HG02571 (cell line): ENCODE results near the gene CATSPERZ.

Source experiments
- ATAC-seq: cut with Tn5 transposase; IDR thresholded peaks from one replicate; pipeline ENCODE4 v1.9.1; 2021; ENCODE audit warnings: mild to moderate bottlenecking, moderate library complexity; ENCODE audit not compliant: unreplicated experiment

CATSPERZ gene

DNA sequence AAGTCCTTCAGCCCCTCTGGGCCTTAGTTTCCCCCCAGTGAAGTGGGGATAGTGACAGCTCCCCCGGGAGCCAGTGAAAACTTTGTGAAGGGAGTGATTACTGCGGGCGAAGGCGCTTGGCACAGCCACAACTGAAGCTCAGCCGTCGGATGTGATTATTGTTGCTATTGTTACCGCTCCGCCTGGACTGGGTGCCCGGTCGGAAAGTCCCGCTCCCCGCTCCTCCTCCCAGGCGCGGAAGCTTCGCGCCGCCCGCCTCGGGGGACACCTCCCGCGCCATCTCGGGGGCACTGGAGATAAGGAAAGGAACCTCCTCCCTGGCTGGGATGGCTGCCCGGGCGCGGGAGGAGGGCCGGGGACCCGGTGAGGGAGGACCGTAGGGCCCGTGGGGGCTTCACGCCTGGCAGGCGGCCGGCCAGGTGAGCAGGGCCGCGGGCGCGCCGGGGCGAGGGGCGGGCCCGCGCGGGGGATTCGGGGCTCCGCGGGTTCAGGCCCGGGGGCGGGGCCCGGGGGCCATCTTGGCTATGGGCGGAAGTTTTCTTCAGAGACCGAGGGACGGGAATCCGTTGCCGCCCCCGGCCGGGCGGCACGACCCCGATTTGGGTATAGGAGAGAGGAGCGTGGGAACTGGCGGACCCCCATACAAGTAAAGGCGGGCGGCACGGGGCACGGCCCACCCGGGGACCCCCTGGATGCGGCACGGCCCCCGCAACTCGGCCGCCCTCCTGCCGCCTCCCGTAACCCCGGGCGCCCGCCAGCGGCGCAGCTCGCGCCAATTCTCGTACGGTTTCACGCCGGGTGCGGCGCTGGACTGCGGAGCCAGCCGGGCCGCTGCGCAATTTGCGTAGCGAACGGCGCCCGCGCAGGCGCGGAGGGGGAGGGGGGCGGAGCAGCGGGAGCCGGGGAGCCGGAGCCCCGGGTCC is 14.9 kb upstream of the CATSPERZ start, which contains the start of gene GPR137:
Gene GPR137 (plus strand): TSS at position 887 of the 923 bp plus-strand sequence. CDS start 677 bp downstream, outside the sequence.
- peak; percentile 54 for ATAC-seq

- ATAC-seq: no peak
Observed at GRCh38 chr11:64285885-64286800, 14.0 kb upstream of the CATSPERZ start.

- no peak for ATAC-seq
Observed at GRCh38 chr11:64286801-64287159, 13.4 kb upstream of the CATSPERZ start.

GRCh38 chr11:64287676-64288352 is 12.3 kb upstream of the CATSPERZ start:
- no peak for ATAC-seq

GRCh38 chr11:64288353-64288750 is 11.8 kb upstream of the CATSPERZ start:
- no peak for ATAC-seq

GRCh38 chr11:64289002-64289564 is 11.1 kb upstream of the CATSPERZ start:
- ATAC-seq: no peak

GRCh38 chr11:64290352-64291261 is 9.6 kb upstream of the CATSPERZ start:
- no peak for ATAC-seq

- ATAC-seq: no peak
Observed at GRCh38 chr11:64291262-64291751, 8.9 kb upstream of the CATSPERZ start, which contains the start of gene KCNK4. Gene KCNK4, plus strand, starts transcription at chr11:64291302. Its CDS starts 1,717 bp downstream, at chr11:64293019.

DNA sequence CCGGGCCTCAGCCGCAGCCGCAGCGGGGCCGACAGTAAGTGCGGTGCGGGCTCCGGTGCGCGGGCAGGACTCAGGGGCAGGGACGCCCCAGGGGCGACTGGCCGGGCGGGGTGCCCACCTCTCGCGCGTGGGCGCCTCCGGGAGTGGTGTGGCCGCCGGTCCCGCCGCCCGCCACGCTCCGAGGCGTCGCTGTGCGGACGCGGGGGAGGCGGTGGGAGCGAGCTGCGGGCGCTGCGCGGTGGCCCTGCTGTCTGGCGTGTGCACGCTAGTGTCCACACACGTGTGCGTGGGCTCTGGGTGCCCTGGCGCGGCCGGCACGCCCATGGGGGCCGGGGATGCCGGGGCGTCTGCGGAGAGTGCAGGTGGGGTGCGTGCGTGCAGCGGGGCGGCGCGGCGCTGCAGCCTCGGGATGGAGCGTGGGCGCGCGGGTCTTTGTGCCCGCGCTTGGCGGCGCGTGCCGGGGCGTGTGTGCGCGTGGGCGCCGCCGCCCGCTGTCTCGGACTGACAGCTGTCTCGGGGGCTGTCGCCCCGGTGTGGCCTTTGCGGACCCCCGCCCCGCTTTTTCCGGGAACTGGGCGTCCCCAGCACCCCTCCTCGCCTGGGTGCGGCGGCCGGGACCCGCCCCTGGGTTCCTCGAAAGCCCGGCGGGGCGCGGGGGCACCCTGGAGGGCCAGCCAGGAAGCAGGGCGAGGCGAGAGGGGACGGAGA is 8.3 kb upstream of the CATSPERZ start:
- no peak for ATAC-seq

- no peak for ATAC-seq
Observed at GRCh38 chr11:64292460-64293254, 7.5 kb upstream of the CATSPERZ start.

DNA sequence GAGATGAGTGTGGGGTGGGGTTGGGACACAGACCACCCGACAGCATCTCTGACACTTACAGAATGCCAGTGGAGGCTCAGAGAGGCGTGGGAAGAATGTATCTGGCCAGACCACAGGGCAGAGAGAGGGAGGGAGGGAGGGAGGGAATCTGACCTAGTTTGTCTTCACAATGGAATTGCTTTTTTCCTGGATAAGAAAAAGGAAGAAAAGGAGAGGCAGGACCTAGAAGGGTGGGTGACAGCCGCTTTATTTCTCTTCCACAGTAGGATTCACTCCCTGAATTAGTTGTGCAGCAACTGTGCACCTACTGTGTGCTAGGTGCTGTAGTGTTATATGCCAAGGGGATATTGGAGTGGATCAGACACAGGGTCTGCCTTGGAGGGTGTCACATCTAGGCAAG is 5.4 kb upstream of the CATSPERZ start:
- no peak for ATAC-seq

DNA sequence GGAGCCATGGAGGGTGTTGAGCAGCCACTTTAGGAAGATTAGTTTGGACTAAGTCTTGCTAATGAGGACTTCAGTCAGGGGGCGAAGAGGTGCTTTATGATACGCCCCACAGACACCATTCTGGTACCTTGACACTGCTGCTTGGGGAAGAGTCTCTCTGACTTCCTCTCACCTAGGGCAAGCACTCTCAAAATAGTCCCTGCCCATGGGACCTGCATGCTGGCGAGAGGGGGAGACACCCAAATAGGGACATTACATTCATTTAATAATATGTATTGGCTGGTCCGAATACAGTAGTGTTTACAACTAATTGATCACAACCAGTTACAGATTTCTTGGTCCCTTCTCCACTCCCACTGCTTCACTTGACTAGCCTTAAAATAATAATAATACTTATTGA is 4.4 kb upstream of the CATSPERZ start:
- ATAC-seq: no peak

DNA sequence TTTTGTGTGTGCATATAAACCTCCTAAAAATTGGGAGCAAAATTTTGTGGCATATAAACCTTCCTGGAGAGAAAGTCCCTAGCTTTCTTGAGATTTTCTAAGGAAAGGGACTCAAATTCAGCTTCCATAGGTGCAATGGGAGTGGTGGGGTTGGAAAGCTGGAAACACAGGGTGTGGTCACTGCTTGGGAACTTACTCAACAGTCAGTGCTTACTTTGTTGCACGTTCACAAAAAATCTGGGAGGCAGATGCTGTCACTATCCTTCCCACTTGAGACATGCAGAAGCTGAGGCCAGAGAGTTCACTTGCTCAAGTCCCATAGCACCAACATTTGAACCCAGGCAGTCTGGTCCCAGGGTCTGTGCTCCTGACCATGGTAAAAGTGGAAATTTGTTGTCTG is 3.9 kb upstream of the CATSPERZ start:
- ATAC-seq: no peak

DNA sequence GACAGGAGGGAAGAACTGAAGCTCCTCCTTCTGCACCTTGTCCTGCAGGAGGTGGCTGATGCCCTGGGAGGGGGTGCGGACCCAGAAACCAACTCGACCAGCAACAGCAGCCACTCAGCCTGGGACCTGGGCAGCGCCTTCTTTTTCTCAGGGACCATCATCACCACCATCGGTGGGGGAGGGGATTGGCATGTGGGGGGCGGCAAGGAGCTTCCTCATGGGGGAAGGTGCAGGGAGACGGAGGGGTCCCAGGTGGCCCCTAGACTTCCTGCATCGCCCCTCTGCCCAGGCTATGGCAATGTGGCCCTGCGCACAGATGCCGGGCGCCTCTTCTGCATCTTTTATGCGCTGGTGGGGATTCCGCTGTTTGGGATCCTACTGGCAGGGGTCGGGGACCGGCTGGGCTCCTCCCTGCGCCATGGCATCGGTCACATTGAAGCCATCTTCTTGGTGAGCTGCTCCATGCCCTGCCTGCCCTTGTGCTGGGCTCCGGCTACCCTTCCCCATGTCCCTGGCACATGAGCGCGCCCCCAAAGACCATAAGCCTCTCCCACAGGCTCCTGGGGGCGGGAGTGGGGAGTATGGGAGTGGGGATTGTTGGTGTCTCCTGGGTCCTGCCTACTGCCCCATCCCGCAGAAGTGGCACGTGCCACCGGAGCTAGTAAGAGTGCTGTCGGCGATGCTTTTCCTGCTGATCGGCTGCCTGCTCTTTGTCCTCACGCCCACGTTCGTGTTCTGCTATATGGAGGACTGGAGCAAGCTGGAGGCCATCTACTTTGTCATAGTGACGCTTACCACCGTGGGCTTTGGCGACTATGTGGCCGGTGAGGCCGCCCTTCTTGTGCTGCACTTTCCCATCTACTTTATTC is 3.1 kb upstream of the CATSPERZ start:
- no peak for ATAC-seq

DNA sequence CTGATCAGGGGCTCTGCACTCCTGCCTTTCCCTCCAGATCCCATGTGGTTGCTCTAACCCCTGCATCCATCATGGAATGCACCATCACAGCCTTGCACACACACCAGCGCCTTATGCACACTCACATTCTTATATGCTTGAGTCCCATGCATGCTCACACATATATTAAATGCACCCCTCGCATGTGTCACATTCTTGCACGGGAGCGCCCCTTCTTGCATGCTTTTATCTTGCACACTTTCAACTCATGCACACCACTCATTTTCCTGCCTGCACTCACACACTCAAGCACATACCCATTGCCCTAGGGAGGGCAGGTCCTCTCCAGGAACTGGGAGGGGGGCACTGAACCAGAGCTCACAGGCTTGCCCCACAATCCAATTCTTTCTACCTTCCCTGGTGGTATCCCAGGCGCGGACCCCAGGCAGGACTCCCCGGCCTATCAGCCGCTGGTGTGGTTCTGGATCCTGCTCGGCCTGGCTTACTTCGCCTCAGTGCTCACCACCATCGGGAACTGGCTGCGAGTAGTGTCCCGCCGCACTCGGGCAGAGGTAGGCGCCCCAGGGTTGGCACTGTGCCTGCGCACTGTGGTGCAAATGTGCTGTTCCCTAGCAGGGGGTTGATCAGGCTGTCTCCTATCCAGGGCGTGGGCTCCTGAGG is 2.3 kb upstream of the CATSPERZ start:
- no peak for ATAC-seq
